ENCODE results near the gene ZNF581.

Gene ZNF581

GRCh38 chr19:55611300-55611982 lies 32.0 kb upstream of the ZNF581 start:
- no peak for DNase-seq (ENCODE audit: low read depth)

DNA sequence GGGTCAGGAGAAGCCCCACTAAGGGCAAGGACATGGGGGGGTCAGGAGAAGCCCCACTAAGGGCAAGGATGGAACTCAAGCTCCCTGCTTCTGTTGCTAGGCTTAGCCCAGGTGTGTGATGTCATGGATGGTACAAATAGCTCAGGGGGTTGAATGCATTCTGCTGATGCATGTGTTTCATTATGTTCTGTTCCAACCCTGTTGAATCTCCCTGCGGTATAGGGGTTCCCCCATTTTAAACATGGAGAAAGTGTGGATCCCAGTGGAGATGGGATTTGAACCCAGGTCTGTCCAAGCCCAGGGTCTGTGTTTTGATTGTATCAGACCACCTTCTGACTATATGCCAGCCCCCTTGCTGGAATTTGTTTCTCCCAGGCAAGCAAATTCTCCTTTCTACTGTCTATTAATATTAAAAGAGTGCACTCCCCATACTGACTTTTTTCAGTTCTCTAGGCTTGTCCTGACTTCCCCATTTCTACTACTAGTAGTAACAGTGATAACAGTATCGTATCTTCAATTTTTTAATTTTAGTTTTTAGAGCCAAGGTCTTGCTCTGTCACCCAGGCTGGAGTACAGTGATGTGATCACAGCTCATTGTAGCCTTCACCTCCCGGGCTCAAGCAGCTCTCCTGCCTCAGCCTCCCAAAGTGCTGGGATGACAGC lies 31.3 kb upstream of the ZNF581 start:
- no peak for DNase-seq (ENCODE audit: low read depth)

GRCh38 chr19:55613396-55613795 lies 30.1 kb upstream of the ZNF581 start:
- no peak for DNase-seq (ENCODE audit: low read depth)

GRCh38 chr19:55613930-55614710 lies 29.3 kb upstream of the ZNF581 start:
- DNase-seq (ENCODE audit: low read depth) = no peak

GRCh38 chr19:55614711-55615542 lies 28.5 kb upstream of the ZNF581 start:
- DNase-seq (ENCODE audit: low read depth) = no peak

GRCh38 chr19:55615543-55616394 lies 27.7 kb upstream of the ZNF581 start:
- DNase-seq (ENCODE audit: low read depth) = no peak

DNA sequence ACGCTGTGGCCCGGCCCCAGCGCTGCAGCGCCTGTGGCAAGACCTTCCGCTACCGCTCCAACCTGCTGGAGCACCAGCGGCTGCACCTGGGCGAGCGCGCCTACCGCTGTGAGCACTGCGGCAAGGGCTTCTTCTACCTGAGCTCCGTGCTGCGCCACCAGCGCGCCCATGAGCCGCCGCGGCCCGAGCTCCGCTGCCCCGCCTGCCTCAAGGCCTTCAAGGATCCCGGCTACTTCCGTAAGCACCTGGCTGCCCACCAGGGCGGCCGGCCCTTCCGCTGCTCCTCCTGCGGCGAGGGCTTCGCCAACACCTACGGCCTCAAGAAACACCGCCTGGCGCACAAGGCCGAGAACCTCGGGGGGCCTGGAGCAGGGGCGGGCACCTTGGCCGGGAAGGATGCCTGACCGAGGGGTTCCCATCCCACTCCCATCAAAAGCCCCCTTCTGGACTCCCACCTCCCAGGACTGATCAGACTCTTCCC lies 27.0 kb upstream of the ZNF581 start:
- no peak for DNase-seq (ENCODE audit: low read depth)

DNA sequence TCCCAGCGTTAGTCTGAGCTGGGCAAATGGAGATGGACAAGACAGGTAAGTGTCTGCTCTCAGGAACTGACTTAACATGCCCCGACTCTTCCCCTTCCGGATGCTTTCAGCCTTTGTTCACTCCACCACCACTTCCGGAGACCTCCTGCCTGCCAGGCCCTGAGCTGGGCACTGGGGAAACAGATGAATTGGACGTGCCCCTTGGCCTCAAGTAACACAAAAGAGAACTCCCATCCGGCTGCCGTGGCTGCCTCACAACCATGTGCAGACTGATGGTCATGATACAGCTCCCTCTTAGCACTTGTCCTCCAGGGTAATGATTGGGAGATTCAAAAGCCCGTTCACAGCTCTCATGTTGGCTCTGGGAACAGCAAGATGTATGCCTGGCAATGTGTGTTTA lies 26.0 kb upstream of the ZNF581 start:
- DNase-seq (ENCODE audit: low read depth) = no peak

DNA sequence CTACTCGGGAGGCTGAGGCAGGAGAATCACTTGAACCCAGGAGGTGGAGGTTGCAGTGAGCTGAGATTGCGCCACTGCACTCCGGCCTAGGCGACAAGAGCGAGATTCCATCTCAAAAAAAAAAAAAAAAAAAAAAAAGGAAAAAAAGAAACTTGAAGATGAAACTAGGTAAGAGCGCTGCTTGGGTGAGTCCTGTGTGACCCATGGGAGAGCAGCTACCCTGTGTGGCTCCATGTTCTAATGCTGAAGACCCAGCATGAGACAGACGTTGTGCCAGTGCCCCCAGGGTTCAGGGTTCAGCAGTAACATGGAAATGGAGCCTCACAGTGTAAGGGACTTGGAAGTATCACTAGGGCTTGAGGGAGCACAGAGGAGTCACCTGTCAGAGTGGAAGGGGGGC lies 25.0 kb upstream of the ZNF581 start:
- no peak for DNase-seq (ENCODE audit: low read depth)

DNA sequence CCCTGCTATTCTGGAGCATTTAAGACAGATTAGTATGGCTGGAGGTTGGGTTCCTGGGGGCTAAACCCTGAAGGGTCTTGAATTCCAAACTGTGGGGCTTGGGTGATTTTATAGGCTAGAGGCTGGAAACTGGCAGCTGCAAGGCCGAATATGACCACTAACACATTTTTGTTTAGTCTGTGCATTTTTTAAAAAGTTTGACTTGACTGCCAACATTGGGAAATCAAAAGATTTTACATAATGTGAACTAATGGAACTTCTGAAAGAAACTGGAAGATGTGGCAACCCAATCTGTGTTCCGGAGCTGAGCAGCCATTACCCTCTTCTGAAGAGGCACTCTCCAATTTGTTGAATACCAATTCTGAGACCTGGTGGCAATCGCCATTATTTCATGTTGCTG lies 24.2 kb upstream of the ZNF581 start:
- no peak for DNase-seq (ENCODE audit: low read depth)

GRCh38 chr19:55620410-55621204 lies 22.8 kb upstream of the ZNF581 start:
- no peak for DNase-seq (ENCODE audit: low read depth)

DNA sequence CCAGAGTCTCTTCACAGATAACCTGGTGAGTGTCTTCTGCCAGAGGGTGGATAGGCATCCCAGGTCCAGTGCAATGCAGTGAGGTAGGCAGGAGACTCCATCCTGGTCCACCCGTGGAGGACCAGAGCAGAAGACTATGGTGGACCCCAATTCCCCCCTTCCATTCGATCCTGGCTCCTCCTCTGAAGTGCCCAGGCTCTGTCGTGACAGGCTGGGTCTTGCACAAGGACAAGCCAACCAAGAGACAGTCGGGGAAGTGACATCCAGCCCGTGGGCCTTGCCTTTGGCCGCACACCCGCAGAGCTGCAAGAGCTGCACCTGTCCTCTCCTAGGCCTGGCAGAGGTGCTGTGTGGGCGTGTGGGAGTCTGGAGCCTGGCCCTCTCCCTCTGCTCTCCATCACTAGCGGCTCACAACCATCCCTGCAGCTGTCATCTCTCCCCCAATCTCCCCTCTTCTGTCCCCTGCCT lies 22.2 kb upstream of the ZNF581 start:
- no peak for DNase-seq (ENCODE audit: low read depth)

- no peak for DNase-seq (ENCODE audit: low read depth)
These were observed 21.7 kb upstream of the ZNF581 start for GRCh38 chr19:55621673-55622231.

GRCh38 chr19:55622242-55622969 lies 21.0 kb upstream of the ZNF581 start:
- DNase-seq (ENCODE audit: low read depth) = no peak

DNA sequence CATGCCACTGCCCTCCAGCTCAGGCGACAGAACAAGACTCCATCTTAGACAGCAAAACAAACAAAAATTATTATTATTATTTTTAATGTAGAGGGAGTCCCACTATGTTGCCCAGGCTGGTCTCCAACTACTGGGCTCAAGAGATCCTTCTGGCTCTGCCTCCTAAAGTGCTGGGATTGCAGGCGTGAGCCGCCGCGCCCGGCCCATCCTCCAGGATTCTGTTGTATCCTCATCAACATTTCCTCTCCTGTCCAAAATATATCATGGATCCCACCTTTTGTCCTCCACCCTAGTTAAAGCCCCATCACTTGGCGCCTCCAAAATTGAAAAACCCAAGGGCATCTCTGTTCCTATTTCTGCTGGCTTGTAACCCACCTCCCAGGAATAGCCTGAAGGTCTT lies 20.3 kb upstream of the ZNF581 start:
- no peak for DNase-seq (ENCODE audit: low read depth)

- no peak for DNase-seq (ENCODE audit: low read depth)
These were observed 19.9 kb upstream of the ZNF581 start for GRCh38 chr19:55623561-55623960.

DNA sequence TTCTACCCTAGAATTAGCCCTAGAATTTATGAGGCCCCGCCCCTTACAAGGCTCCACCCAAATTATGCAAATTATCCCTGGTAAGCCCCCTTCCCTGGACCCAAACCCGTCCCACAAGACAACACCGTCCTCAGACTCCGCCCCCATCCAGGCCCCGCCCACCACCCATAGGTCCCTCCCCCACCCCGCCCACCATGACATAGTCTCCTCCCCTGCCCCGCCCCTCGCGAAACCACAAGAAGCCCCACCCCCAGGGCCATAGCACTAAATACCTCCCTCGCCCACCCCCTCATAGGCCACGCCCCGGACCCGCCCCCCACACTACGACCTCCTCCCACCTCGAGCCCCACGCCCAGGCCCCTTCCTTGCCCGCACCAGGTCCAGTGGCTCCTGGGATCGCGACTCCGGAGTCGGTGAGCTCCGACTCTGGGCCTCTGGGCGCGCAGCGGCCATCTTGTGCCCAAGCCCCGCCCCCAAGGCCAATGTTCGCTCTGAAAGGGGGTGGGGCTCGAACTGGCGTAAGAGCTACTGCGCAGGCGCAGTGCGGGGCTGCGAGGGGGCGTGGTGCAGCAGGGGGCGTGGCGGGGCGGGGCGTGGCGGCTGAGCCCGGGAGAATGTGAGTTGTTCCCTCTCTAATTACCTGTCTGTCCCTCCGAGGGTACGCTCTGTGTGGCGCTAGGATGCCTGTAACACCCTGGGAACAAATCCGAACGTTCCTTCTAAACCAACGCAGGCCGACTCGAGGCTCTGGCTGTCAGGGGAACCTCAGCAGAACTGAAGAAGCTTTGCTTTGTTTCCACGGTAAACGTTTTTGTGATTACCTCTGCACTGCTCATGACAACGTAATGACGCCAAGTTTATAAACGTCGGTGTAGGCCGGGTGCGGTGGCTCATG lies 19.1 kb upstream of the ZNF581 start, which contains the start of gene ZNF784:
TSS of gene ZNF784 (minus strand) at position 458 of the 895 bp plus-strand sequence. CDS start at position 453, 5 bp downstream.
- peak; percentile 91 for DNase-seq (ENCODE audit: low read depth)

GRCh38 chr19:55625004-55625326 lies 18.5 kb upstream of the ZNF581 start:
- no peak for DNase-seq (ENCODE audit: low read depth)
